Sciatic nerve (tissue), 2 donors: ENCODE measurements around the gene GPR162. TPM values are rescaled to one million over a fixed set of nuclear protein-coding genes. Genes with fewer than 3 reads are reported as not detected.
A peak's percentile ranks its signal among the peaks of the same experiment; 100 is the strongest.
"Not testable (repeated sequence)": the region's sequence is repeated elsewhere in the genome, so short reads cannot be mapped to it uniquely, and the experiment has no call there.

Experiments used
- ATAC-seq: fragments of 200-7000 bp; cut with Tn5 transposase; one replicate; pipeline ENCODE4 v1.9.1; 2020; ENCODE audit warnings: mild to moderate bottlenecking, moderate library complexity
- DNase-seq: peaks from one replicate; pipeline ENCODE4 v3.0.0-alpha.2; 2020; ENCODE audit warnings: low spot score
- intact Hi-C: fragments of 100-400 bp; cut with DNase I; formaldehyde crosslinking; loops from one replicate; pipeline ENCODE4 v1.14.2; 2022
- total RNA-seq: library from RNA; stranded (reverse); fragmentation: NEBNext Ultra II Directional; extraction: Animal tissue kit (Norgen Biotek cat#: 25700); gene quantifications from one replicate; pipeline ENCODE4 v1.2.1, GENCODE V29; 2021
- donor health status: DM: no; HTN: no; CAD: no.
- donor health status: DM: no; HTN: no; CAD: no.

Gene GPR162
- total RNA-seq, 1 donor from 2014 or later, result 4.5 TPM

GRCh38 chr12:6847676-6848075, 26.1 kb downstream of the GPR162 start:
- DNase-seq, result no peak
- intact Hi-C loops, result no loop called here
- ATAC-seq, result no peak

GRCh38 chr12:6849427-6849826, 27.8 kb downstream of the GPR162 start:
- ATAC-seq (no peak), DNase-seq (no peak)
- intact Hi-C loops, result no loop called here

- intact Hi-C loops, result no loop called here
- no peak for DNase-seq
- ATAC-seq, result no peak
Observed at GRCh38 chr12:6849976-6850560, 28.4 kb downstream of the GPR162 start.

- intact Hi-C loops, result no loop called here
- DNase-seq (peak; percentile 77), ATAC-seq (no peak)
Observed at GRCh38 chr12:6850796-6851152, 29.2 kb downstream of the GPR162 start.

- peak; percentile 88 for ATAC-seq
- peak; percentile 97 for DNase-seq
- intact Hi-C loops, result no loop called here
Observed at GRCh38 chr12:6851153-6851920, 29.7 kb downstream of the GPR162 start, which contains the start of gene CDCA3. TSS of gene CDCA3 (minus strand) at chr12:6851286. CDS start at chr12:6850952, 334 bp downstream.

GRCh38 chr12:6851921-6852650, 30.5 kb downstream of the GPR162 start, which contains the start of gene USP5:
TSS of gene USP5 (plus strand) at chr12:6852150. CDS start at chr12:6852180, 30 bp downstream.
- ATAC-seq, result peak; percentile 95
- peak; percentile 99 for DNase-seq
- intact Hi-C loops, result no loop called here

- DNase-seq (no peak), ATAC-seq (no peak)
- intact Hi-C loops, result no loop called here
Observed at GRCh38 chr12:6852651-6853354, 31.2 kb downstream of the GPR162 start.

GRCh38 chr12:6853626-6854025, 32.0 kb downstream of the GPR162 start:
- intact Hi-C loops, result no loop called here
- ATAC-seq (no peak), DNase-seq (no peak)

- ATAC-seq (no peak), DNase-seq (no peak)
- intact Hi-C loops, result no loop called here
Observed at GRCh38 chr12:6854036-6854435, 32.4 kb downstream of the GPR162 start.

GRCh38 chr12:6855322-6855721, 33.7 kb downstream of the GPR162 start:
- no peak for ATAC-seq
- intact Hi-C loops, result no loop called here
- DNase-seq, result no peak

- DNase-seq, result no peak
- no peak for ATAC-seq
- intact Hi-C loops, result loop anchor here (1.0 kb wide), 1 partner anchor 41 kb away; no protein-coding TSS in a partner anchor
Observed at GRCh38 chr12:6858799-6859198, 37.2 kb downstream of the GPR162 start.

- DNase-seq (no peak), ATAC-seq (no peak)
- intact Hi-C loops, result no loop called here
Observed at GRCh38 chr12:6860116-6860515, 38.5 kb downstream of the GPR162 start.

- no peak for ATAC-seq
- intact Hi-C loops, result no loop called here
- DNase-seq, result no peak
Observed at GRCh38 chr12:6860942-6861341, 39.3 kb downstream of the GPR162 start.

GRCh38 chr12:6861391-6861790, 39.8 kb downstream of the GPR162 start:
- DNase-seq, result no peak
- intact Hi-C loops, result no loop called here
- no peak for ATAC-seq

GRCh38 chr12:6863033-6863432, 41.4 kb downstream of the GPR162 start:
- intact Hi-C loops, result no loop called here
- no peak for ATAC-seq

GRCh38 chr12:6863586-6864321, 42.1 kb downstream of the GPR162 start:
- no peak for DNase-seq

More at GRCh38 chr12:6863033-6863432, 41.4 kb downstream of the GPR162 start:
- no peak for DNase-seq

GRCh38 chr12:6865307-6865706, 43.7 kb downstream of the GPR162 start:
- DNase-seq, ATAC-seq, intact Hi-C loops: not testable (repeated sequence)

More at GRCh38 chr12:6863586-6864321, 42.1 kb downstream of the GPR162 start:
- intact Hi-C loops, result no loop called here
- no peak for ATAC-seq

GRCh38 chr12:6866163-6866919, 44.7 kb downstream of the GPR162 start:
- ATAC-seq (no peak), DNase-seq (no peak)
- intact Hi-C loops, result no loop called here
